T-helper 1 cell treated with Interleukin-12 subunit alpha and Interleukin-12 subunit beta and Interleukin-4 antibody, amounts not matched to agents 30 μg/mL and 1 μg/mL, for 36 hours (primary cell): ENCODE results near the gene CABP2.

Source experiments
- H3K27ac Mint-ChIP-seq: one replicate; pipeline ENCODE4 v1.8.0; 2021; ENCODE audit warnings: mild to moderate bottlenecking, mixed read lengths
- H3K27me3 Mint-ChIP-seq: one replicate; pipeline ENCODE4 v1.8.0; 2021; ENCODE audit warnings: low read depth, mixed read lengths
- H3K36me3 Mint-ChIP-seq: one replicate; pipeline ENCODE4 v1.8.0; 2021; ENCODE audit warnings: low read depth, mixed read lengths
- H3K4me1 Mint-ChIP-seq: one replicate; pipeline ENCODE4 v1.8.0; 2021; ENCODE audit warnings: low read depth, mixed read lengths
- H3K4me3 Mint-ChIP-seq: one replicate; pipeline ENCODE4 v1.8.0; 2021; ENCODE audit warnings: mild to moderate bottlenecking, moderate library complexity, mixed read lengths
- H3K9me3 Mint-ChIP-seq: one replicate; pipeline ENCODE4 v1.8.0; 2021; ENCODE audit warnings: mixed read lengths

Gene CABP2

GRCh38 chr11:67498544-67498972 is 24.7 kb downstream of the CABP2 start:
- no peak overlapping the region for H3K27ac Mint-ChIP-seq
- H3K27me3 Mint-ChIP-seq = no peaks in the 10 kb centered on the region
- H3K4me1 Mint-ChIP-seq = peaks cover 16% of the 10 kb centered on the region
- H3K36me3 Mint-ChIP-seq = peaks cover 26% of the 10 kb centered on the region
- H3K9me3 Mint-ChIP-seq = no peaks in the 10 kb centered on the region
- no peak overlapping the region for H3K4me3 Mint-ChIP-seq

GRCh38 chr11:67497656-67498291 is 25.5 kb downstream of the CABP2 start:
- H3K36me3 Mint-ChIP-seq = peaks cover 25% of the 10 kb centered on the region
- no peaks in the 10 kb centered on the region for H3K9me3 Mint-ChIP-seq
- no peak overlapping the region for H3K4me3 Mint-ChIP-seq
- H3K27ac Mint-ChIP-seq = no peak overlapping the region
- H3K27me3 Mint-ChIP-seq = no peaks in the 10 kb centered on the region
- H3K4me1 Mint-ChIP-seq = peaks cover 14% of the 10 kb centered on the region

- Mint-ChIP-seq H3K27me3 (no peaks in the 10 kb centered on the region), H3K27ac (no peak overlapping the region), H3K4me3 (no peak overlapping the region), H3K4me1 (peaks cover 7% of the 10 kb centered on the region), H3K9me3 (no peaks in the 10 kb centered on the region), H3K36me3 (peaks cover 20% of the 10 kb centered on the region)
These were observed 27.1 kb downstream of the CABP2 start for GRCh38 chr11:67496113-67496512.

- no peaks in the 10 kb centered on the region for H3K4me1 Mint-ChIP-seq
- no peaks in the 10 kb centered on the region for H3K9me3 Mint-ChIP-seq
- H3K36me3 Mint-ChIP-seq = peaks cover 13% of the 10 kb centered on the region
- no peak overlapping the region for H3K4me3 Mint-ChIP-seq
- H3K27ac Mint-ChIP-seq = no peak overlapping the region
- H3K27me3 Mint-ChIP-seq = no peaks in the 10 kb centered on the region
These were observed 27.8 kb downstream of the CABP2 start for GRCh38 chr11:67495234-67496005.

- no peaks in the 10 kb centered on the region for H3K27me3 Mint-ChIP-seq
- no peak overlapping the region for H3K27ac Mint-ChIP-seq
- peaks cover 15% of the 10 kb centered on the region for H3K36me3 Mint-ChIP-seq
- H3K9me3 Mint-ChIP-seq = no peaks in the 10 kb centered on the region
- peaks cover 3% of the 10 kb centered on the region for H3K4me1 Mint-ChIP-seq
- no peak overlapping the region for H3K4me3 Mint-ChIP-seq
These were observed 28.6 kb downstream of the CABP2 start for GRCh38 chr11:67494371-67495233.

- H3K27me3 Mint-ChIP-seq = no peaks in the 10 kb centered on the region
- no peak overlapping the region for H3K27ac Mint-ChIP-seq
- H3K36me3 Mint-ChIP-seq = peaks cover 11% of the 10 kb centered on the region
- H3K4me3 Mint-ChIP-seq = no peak overlapping the region
- no peaks in the 10 kb centered on the region for H3K9me3 Mint-ChIP-seq
- H3K4me1 Mint-ChIP-seq = peaks cover 5% of the 10 kb centered on the region
These were observed 29.5 kb downstream of the CABP2 start for GRCh38 chr11:67493548-67494370.

- Mint-ChIP-seq H3K36me3 (peaks cover 13% of the 10 kb centered on the region), H3K27ac (no peak overlapping the region), H3K4me1 (peaks cover 13% of the 10 kb centered on the region), H3K4me3 (no peak overlapping the region), H3K9me3 (no peaks in the 10 kb centered on the region), H3K27me3 (no peaks in the 10 kb centered on the region)
These were observed 30.3 kb downstream of the CABP2 start for GRCh38 chr11:67492801-67493547.

GRCh38 chr11:67492069-67492727 is 31.0 kb downstream of the CABP2 start:
- Mint-ChIP-seq H3K27ac (no peak overlapping the region), H3K4me1 (peaks cover 20% of the 10 kb centered on the region)

GRCh38 chr11:67491276-67492068 is 31.8 kb downstream of the CABP2 start:
- H3K9me3 Mint-ChIP-seq = no peaks in the 10 kb centered on the region
- H3K27ac Mint-ChIP-seq = no peak overlapping the region
- H3K36me3 Mint-ChIP-seq = peaks cover 22% of the 10 kb centered on the region
- peaks cover 28% of the 10 kb centered on the region for H3K4me1 Mint-ChIP-seq
- H3K27me3 Mint-ChIP-seq = no peaks in the 10 kb centered on the region
- no peak overlapping the region for H3K4me3 Mint-ChIP-seq

More at GRCh38 chr11:67492069-67492727, 31.0 kb downstream of the CABP2 start:
- Mint-ChIP-seq H3K27me3 (no peaks in the 10 kb centered on the region), H3K36me3 (peaks cover 19% of the 10 kb centered on the region), H3K4me3 (no peak overlapping the region), H3K9me3 (no peaks in the 10 kb centered on the region)

- no peak overlapping the region for H3K27ac Mint-ChIP-seq
- no peak overlapping the region for H3K4me3 Mint-ChIP-seq
- H3K9me3 Mint-ChIP-seq = no peaks in the 10 kb centered on the region
- H3K27me3 Mint-ChIP-seq = no peaks in the 10 kb centered on the region
- H3K4me1 Mint-ChIP-seq = peaks cover 35% of the 10 kb centered on the region
- H3K36me3 Mint-ChIP-seq = peaks cover 24% of the 10 kb centered on the region
These were observed 32.5 kb downstream of the CABP2 start for GRCh38 chr11:67490727-67491065.

GRCh38 chr11:67489885-67490726 is 33.1 kb downstream of the CABP2 start:
- Mint-ChIP-seq H3K4me1 (peaks cover 36% of the 10 kb centered on the region), H3K27ac (peak overlapping the region; percentile 81), H3K36me3 (peaks cover 22% of the 10 kb centered on the region), H3K9me3 (no peaks in the 10 kb centered on the region), H3K27me3 (no peaks in the 10 kb centered on the region), H3K4me3 (no peak overlapping the region)
